Omental fat pad (tissue), 4 donors: ENCODE data around the gene FLT4. TPM values are rescaled to one million over a fixed set of nuclear protein-coding genes. Genes with fewer than 3 reads are reported as not detected.

Experiments
- total RNA-seq, 4 donors: library from RNA; depleted of rRNA; stranded (reverse); fragments of >200 nt; gene quantifications; one replicate each; pipeline ENCODE4 v1.1.0, GENCODE V29; 2016

FLT4 gene
- total RNA-seq, 4 donors from 2014 or later, result 8.9 to 50.6 (median 15.4) TPM

Other genes starting within 250 kb of the FLT4 start
- 10 to 100 TPM; 11.3 to 15.1 (median 13.2) TPM for gene CNOT6, start 155.2 kb downstream of the FLT4 start, total RNA-seq
- not detected for gene SCGB3A1, start 58.1 kb downstream of the FLT4 start, total RNA-seq
- gene OR2Y1, start 90.5 kb upstream of the FLT4 start, total RNA-seq, result not detected
- gene MGAT1, start 153.2 kb upstream of the FLT4 start, total RNA-seq, result 100 to 1,000 TPM; 159 to 376 (median 258) TPM
- gene ZFP62, start 211.7 kb upstream of the FLT4 start, total RNA-seq, result 10 to 100 TPM in 3 of 4 donors, 1 to 10 TPM in 1; 9.2 to 21.8 (median 10.8) TPM
- gene BTNL8, start 249.6 kb upstream of the FLT4 start, total RNA-seq, result 1 to 10 TPM; 1.3 to 8.8 (median 3.0) TPM